ENCODE results near the gene MBD4. TPM values are rescaled to one million over a fixed set of nuclear protein-coding genes. Genes with fewer than 3 reads are reported as not detected.
"Not testable (repeated sequence)": the region's sequence is repeated elsewhere in the genome, so short reads cannot be mapped to it uniquely, and the experiment has no call there.

Gene MBD4
- total and polyA plus RNA-seq, 2 experiments from 2014 or later = 33.9 to 59.3 TPM

DNA sequence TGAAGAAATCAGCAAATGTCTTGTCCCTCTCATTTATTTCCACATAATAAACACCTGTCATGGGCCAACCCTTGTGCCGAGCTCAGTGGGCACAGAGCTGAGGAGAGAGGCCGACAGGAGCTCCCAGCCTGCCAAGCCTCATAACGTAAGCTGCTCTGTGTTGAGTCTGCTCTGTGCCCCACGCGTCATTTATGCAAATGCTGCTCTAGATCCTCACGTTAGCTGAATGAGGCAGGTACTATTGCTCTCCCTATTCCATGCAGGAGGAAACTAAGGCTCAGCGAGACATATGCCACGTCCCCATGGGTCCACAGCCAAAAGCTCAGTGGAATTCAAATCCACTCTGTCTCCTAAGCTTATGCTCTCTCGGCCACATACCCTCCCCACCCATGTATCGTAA lies 52.8 kb downstream of the MBD4 start:
- H3K79me2 ChIP-seq (replicated peaks; ENCODE audit: insufficient read depth) = no peaks in the 10 kb centered on the region
- peaks cover 7% of the 10 kb centered on the region for H3K36me3 ChIP-seq (ENCODE audit: insufficient read depth)
- no peak overlapping the region for H2AFZ ChIP-seq
- H3K4me2 ChIP-seq = no peak overlapping the region
- H3K27ac ChIP-seq (ENCODE audit: low read depth) = no peak overlapping the region
- no peaks in the 10 kb centered on the region for H3K9me3 Mint-ChIP-seq
- H3K9me2 ChIP-seq (ENCODE audit: insufficient read depth) = no peaks in the 10 kb centered on the region
- no peaks in the 10 kb centered on the region for H3F3A ChIP-seq (replicated peaks; ENCODE audit: low read depth)
- H3K4me1 ChIP-seq (ENCODE audit: insufficient read depth) = peaks cover 6% of the 10 kb centered on the region; the same call in 1 of the 2 replicates
- ATAC-seq (no peak), DNase-seq (ENCODE audit: low spot score) (no peak)
- peaks cover 12% of the 10 kb centered on the region for H3K4me1 Mint-ChIP-seq
- H4K20me1 ChIP-seq (replicated peaks; ENCODE audit: insufficient read depth) = no peaks in the 10 kb centered on the region; the same call in 1 of the 2 replicates
- H3K4me3 Mint-ChIP-seq = no peak overlapping the region; the same call in 2 of the 3 replicates
- peaks cover 47% of the 10 kb centered on the region for H3K36me3 Mint-ChIP-seq (ENCODE audit: low read depth)
- H3K27ac Mint-ChIP-seq = no peak overlapping the region
- no peaks in the 10 kb centered on the region for H3K27me3 ChIP-seq (ENCODE audit: insufficient read depth)
- H3K4me3 ChIP-seq = no peak overlapping the region
- peaks cover 15% of the 10 kb centered on the region for H3K27me3 Mint-ChIP-seq (ENCODE audit: insufficient read depth, low read depth, poor library complexity)
- TF ChIP-seq, protein P1, sequence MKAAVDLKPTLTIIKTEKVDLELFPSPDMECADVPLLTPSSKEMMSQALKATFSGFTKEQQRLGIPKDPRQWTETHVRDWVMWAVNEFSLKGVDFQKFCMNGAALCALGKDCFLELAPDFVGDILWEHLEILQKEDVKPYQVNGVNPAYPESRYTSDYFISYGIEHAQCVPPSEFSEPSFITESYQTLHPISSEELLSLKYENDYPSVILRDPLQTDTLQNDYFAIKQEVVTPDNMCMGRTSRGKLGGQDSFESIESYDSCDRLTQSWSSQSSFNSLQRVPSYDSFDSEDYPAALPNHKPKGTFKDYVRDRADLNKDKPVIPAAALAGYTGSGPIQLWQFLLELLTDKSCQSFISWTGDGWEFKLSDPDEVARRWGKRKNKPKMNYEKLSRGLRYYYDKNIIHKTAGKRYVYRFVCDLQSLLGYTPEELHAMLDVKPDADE (IDR thresholded peaks at IDR 0.05) = no peak
- TF ChIP-seq POLR2AphosphoS5 (IDR thresholded peaks at IDR 0.05; ENCODE audit: low read depth) = no peak
- no peak for TF ChIP-seq CREB1 (CRISPR knock-in tag; IDR thresholded peaks at IDR 0.05; ENCODE audit: low read depth)
- TF ChIP-seq, protein P2, sequence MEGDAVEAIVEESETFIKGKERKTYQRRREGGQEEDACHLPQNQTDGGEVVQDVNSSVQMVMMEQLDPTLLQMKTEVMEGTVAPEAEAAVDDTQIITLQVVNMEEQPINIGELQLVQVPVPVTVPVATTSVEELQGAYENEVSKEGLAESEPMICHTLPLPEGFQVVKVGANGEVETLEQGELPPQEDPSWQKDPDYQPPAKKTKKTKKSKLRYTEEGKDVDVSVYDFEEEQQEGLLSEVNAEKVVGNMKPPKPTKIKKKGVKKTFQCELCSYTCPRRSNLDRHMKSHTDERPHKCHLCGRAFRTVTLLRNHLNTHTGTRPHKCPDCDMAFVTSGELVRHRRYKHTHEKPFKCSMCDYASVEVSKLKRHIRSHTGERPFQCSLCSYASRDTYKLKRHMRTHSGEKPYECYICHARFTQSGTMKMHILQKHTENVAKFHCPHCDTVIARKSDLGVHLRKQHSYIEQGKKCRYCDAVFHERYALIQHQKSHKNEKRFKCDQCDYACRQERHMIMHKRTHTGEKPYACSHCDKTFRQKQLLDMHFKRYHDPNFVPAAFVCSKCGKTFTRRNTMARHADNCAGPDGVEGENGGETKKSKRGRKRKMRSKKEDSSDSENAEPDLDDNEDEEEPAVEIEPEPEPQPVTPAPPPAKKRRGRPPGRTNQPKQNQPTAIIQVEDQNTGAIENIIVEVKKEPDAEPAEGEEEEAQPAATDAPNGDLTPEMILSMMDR (conservative IDR thresholded peaks at IDR 0.05; ENCODE audit: low read depth in 2 of 2) = no peak
- no peak for TF ChIP-seq NANOG (IDR thresholded peaks at IDR 0.05; ENCODE audit: borderline replicate concordance)
- TF ChIP-seq JUNB (IDR thresholded peaks at IDR 0.05; ENCODE audit: unreplicated experiment) = no peak
- TF ChIP-seq, protein P3, sequence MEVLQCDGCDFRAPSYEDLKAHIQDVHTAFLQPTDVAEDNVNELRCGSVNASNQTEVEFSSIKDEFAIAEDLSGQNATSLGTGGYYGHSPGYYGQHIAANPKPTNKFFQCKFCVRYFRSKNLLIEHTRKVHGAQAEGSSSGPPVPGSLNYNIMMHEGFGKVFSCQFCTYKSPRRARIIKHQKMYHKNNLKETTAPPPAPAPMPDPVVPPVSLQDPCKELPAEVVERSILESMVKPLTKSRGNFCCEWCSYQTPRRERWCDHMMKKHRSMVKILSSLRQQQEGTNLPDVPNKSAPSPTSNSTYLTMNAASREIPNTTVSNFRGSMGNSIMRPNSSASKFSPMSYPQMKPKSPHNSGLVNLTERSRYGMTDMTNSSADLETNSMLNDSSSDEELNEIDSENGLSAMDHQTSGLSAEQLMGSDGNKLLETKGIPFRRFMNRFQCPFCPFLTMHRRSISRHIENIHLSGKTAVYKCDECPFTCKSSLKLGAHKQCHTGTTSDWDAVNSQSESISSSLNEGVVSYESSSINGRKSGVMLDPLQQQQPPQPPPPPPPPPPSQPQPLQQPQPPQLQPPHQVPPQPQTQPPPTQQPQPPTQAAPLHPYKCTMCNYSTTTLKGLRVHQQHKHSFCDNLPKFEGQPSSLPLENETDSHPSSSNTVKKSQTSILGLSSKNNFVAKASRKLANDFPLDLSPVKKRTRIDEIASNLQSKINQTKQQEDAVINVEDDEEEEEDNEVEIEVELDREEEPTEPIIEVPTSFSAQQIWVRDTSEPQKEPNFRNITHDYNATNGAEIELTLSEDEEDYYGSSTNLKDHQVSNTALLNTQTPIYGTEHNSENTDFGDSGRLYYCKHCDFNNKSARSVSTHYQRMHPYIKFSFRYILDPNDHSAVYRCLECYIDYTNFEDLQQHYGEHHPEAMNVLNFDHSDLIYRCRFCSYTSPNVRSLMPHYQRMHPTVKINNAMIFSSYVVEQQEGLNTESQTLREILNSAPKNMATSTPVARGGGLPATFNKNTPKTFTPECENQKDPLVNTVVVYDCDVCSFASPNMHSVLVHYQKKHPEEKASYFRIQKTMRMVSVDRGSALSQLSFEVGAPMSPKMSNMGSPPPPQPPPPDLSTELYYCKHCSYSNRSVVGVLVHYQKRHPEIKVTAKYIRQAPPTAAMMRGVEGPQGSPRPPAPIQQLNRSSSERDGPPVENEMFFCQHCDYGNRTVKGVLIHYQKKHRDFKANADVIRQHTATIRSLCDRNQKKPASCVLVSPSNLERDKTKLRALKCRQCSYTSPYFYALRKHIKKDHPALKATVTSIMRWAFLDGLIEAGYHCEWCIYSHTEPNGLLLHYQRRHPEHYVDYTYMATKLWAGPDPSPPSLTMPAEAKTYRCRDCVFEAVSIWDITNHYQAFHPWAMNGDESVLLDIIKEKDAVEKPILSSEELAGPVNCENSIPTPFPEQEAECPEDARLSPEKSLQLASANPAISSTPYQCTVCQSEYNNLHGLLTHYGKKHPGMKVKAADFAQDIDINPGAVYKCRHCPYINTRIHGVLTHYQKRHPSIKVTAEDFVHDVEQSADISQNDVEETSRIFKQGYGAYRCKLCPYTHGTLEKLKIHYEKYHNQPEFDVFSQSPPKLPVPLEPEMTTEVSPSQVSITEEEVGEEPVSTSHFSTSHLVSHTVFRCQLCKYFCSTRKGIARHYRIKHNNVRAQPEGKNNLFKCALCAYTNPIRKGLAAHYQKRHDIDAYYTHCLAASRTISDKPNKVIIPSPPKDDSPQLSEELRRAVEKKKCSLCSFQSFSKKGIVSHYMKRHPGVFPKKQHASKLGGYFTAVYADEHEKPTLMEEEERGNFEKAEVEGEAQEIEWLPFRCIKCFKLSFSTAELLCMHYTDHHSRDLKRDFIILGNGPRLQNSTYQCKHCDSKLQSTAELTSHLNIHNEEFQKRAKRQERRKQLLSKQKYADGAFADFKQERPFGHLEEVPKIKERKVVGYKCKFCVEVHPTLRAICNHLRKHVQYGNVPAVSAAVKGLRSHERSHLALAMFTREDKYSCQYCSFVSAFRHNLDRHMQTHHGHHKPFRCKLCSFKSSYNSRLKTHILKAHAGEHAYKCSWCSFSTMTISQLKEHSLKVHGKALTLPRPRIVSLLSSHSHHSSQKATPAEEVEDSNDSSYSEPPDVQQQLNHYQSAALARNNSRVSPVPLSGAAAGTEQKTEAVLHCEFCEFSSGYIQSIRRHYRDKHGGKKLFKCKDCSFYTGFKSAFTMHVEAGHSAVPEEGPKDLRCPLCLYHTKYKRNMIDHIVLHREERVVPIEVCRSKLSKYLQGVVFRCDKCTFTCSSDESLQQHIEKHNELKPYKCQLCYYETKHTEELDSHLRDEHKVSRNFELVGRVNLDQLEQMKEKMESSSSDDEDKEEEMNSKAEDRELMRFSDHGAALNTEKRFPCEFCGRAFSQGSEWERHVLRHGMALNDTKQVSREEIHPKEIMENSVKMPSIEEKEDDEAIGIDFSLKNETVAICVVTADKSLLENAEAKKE (CRISPR knock-in tag; IDR thresholded peaks at IDR 0.05) = no peak
- no peak for TF ChIP-seq STAT1 (IDR thresholded peaks at IDR 0.05; ENCODE audit: unreplicated experiment)
- TF ChIP-seq ZNF114 (CRISPR knock-in tag; IDR thresholded peaks at IDR 0.05) = no peak
- TF ChIP-seq EZH2phosphoT487 (IDR thresholded peaks at IDR 0.05; ENCODE audit: unreplicated experiment) = no peak
- TF ChIP-seq, protein P4, sequence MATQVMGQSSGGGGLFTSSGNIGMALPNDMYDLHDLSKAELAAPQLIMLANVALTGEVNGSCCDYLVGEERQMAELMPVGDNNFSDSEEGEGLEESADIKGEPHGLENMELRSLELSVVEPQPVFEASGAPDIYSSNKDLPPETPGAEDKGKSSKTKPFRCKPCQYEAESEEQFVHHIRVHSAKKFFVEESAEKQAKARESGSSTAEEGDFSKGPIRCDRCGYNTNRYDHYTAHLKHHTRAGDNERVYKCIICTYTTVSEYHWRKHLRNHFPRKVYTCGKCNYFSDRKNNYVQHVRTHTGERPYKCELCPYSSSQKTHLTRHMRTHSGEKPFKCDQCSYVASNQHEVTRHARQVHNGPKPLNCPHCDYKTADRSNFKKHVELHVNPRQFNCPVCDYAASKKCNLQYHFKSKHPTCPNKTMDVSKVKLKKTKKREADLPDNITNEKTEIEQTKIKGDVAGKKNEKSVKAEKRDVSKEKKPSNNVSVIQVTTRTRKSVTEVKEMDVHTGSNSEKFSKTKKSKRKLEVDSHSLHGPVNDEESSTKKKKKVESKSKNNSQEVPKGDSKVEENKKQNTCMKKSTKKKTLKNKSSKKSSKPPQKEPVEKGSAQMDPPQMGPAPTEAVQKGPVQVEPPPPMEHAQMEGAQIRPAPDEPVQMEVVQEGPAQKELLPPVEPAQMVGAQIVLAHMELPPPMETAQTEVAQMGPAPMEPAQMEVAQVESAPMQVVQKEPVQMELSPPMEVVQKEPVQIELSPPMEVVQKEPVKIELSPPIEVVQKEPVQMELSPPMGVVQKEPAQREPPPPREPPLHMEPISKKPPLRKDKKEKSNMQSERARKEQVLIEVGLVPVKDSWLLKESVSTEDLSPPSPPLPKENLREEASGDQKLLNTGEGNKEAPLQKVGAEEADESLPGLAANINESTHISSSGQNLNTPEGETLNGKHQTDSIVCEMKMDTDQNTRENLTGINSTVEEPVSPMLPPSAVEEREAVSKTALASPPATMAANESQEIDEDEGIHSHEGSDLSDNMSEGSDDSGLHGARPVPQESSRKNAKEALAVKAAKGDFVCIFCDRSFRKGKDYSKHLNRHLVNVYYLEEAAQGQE (IDR thresholded peaks at IDR 0.05; ENCODE audit: unreplicated experiment) = no peak

DNA sequence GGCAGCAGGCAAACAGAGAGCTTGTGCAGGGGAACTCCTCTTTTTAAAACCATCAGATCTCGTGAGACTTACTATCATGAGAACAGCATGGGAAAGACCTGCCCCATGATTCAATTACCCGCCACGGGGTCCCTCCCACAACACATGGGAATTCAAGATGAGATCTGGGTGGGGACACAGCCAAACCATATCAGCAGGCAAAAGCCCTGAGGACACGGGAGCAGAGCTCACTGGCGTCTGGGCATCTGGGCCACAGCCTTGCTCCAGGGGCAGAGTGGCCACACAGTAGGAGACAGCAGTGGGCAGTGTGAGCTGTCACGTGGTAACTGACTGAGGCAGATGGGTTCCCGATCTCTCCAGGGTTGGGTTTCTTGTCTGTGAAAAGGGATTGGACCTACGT lies 54.2 kb downstream of the MBD4 start:
- not testable (repeated sequence) for H3K4me1 ChIP-seq (ENCODE audit: insufficient read depth); H2AFZ ChIP-seq; ATAC-seq; H3K4me2 ChIP-seq; H4K20me1 ChIP-seq (replicated peaks; ENCODE audit: insufficient read depth); H3K27me3 ChIP-seq (ENCODE audit: insufficient read depth); H3F3A ChIP-seq (replicated peaks; ENCODE audit: low read depth); H3K9me3 Mint-ChIP-seq; H3K27ac Mint-ChIP-seq; H3K4me3 ChIP-seq; H3K79me2 ChIP-seq (replicated peaks; ENCODE audit: insufficient read depth); H3K36me3 ChIP-seq (ENCODE audit: insufficient read depth); H3K4me3 Mint-ChIP-seq; DNase-seq (ENCODE audit: low spot score); H3K27ac ChIP-seq (ENCODE audit: low read depth); H3K9me2 ChIP-seq (ENCODE audit: insufficient read depth)
- Mint-ChIP-seq H3K4me1 (peaks cover 19% of the 10 kb centered on the region), H3K27me3 (ENCODE audit: insufficient read depth, low read depth, poor library complexity) (peaks cover 15% of the 10 kb centered on the region), H3K36me3 (ENCODE audit: low read depth) (peaks cover 35% of the 10 kb centered on the region)
